DND-41 (cell line): ENCODE measurements around the gene ACTL6B.

Experiments
- ATAC-seq: fragments of 200-7000 bp; cut with Tn5 transposase; 3 replicates; pipeline ENCODE4 v1.9.1; 2021; ENCODE audit warnings: low read depth; ENCODE audit not compliant: insufficient read depth
- DNase-seq: peaks from one replicate; pipeline ENCODE4 v3.0.0-alpha.2; 2020
- H2AFZ ChIP-seq: 2 replicates; pipeline ENCODE4 v1.6.0; 2012; ENCODE audit warnings: low read depth, low read length
- H3K27ac ChIP-seq: 2 replicates; pipeline ENCODE4 v1.5.1; 2012; ENCODE audit warnings: low read length, inconsistent platforms
- H3K27me3 ChIP-seq: fragments of 200-600 bp; sonication (generic); 2 replicates; pipeline ENCODE4 v1.6.0; 2012; ENCODE audit warnings: low read length, mild to moderate bottlenecking, inconsistent platforms; ENCODE audit not compliant: insufficient read depth, poor library complexity
- H3K36me3 ChIP-seq: 2 replicates; pipeline ENCODE4 v1.5.1; 2012; ENCODE audit warnings: low read length, inconsistent platforms; ENCODE audit not compliant: insufficient read depth
- H3K4me1 ChIP-seq: 2 replicates; pipeline ENCODE4 v1.5.1; 2012; ENCODE audit warnings: mild to moderate bottlenecking, low read length; ENCODE audit not compliant: insufficient read depth
- H3K4me2 ChIP-seq: 2 replicates; pipeline ENCODE4 v1.6.0; 2012; ENCODE audit warnings: mild to moderate bottlenecking, moderate library complexity, low read length, inconsistent platforms; ENCODE audit not compliant: insufficient read depth
- H3K4me3 ChIP-seq, 2 experiments: fragments of 200-600 bp in 1 of 2; shearing (Covaris generic) in 1 of 2; 2 replicates each; pipeline ENCODE4 v1.5.1; 2012 to 2016; ENCODE audit warnings: inconsistent platforms in 2 of 2, low read length in 2 of 2, mild to moderate bottlenecking in 2 of 2, low read depth in 1 of 2, moderate library complexity in 1 of 2
- H3K79me2 ChIP-seq: 2 replicates; pipeline ENCODE4 v1.6.0; 2012; ENCODE audit warnings: low read length, inconsistent platforms; ENCODE audit not compliant: insufficient read depth
- H3K9ac ChIP-seq: 2 replicates; pipeline ENCODE4 v1.6.0; 2012; ENCODE audit warnings: low read depth, mild to moderate bottlenecking, inconsistent platforms, low read length, moderate library complexity
- H3K9me3 ChIP-seq: 2 replicates; pipeline ENCODE4 v1.5.1; 2012; ENCODE audit warnings: low read length, moderate library complexity, mild to moderate bottlenecking, inconsistent platforms; ENCODE audit not compliant: insufficient read depth, severe bottlenecking
- H4K20me1 ChIP-seq: 2 replicates; pipeline ENCODE4 v1.6.0; 2012; ENCODE audit warnings: low read length; ENCODE audit not compliant: insufficient read depth
- CTCF ChIP-seq: IDR thresholded peaks from 2 replicates; pipeline ENCODE4 v1.5.1; 2012; ENCODE audit warnings: borderline replicate concordance, low read length, moderate library complexity, mild to moderate bottlenecking; ENCODE audit not compliant: poor library complexity, severe bottlenecking; ENCODE audit errors: extremely low read depth
- EZH2 ChIP-seq: IDR thresholded peaks from 3 replicates; pipeline ENCODE4 v1.6.1; 2012; ENCODE audit warnings: borderline replicate concordance, low read depth, mild to moderate bottlenecking, moderate library complexity, low read length, inconsistent platforms; ENCODE audit not compliant: severe bottlenecking

The ACTL6B gene

DNA sequence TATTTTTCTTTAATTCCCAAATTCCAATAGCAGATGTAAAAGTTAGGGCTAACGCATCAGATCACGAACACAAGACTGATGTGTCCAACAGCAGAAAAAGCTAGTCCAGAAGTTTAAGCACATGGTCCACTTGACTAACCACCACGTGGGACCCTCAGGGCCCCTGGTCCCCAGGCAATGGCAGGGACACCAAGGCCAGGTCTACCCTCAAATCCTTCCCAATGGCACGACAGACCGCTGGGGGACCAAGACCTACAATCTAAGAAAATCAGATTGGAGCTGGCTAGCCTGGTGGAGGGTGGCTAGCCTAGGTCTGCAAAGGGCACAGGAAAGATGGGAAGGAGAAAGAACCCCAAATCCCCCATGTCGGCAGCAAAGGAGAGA, 36.3 kb upstream of the ACTL6B start:
- TF ChIP-seq CTCF (no peak), EZH2 (no peak)
- H3K36me3 ChIP-seq, result peaks cover 45% of the 10 kb centered on the region
- peaks cover 56% of the 10 kb centered on the region for H4K20me1 ChIP-seq
- H3K9ac ChIP-seq, result peak overlapping the region; percentile 84
- no peaks in the 10 kb centered on the region for H3K9me3 ChIP-seq
- peaks cover 42% of the 10 kb centered on the region for H3K4me1 ChIP-seq
- no peaks in the 10 kb centered on the region for H3K27me3 ChIP-seq
- DNase-seq (no peak), ATAC-seq (no peak)
- H3K4me2 ChIP-seq, result peak overlapping the region; percentile 86
- peak overlapping the region; percentile 72; the same call in 1 of the 2 replicates for H3K27ac ChIP-seq
- H3K4me3 ChIP-seq, result peak overlapping the region; percentile 93 to 99
- H3K79me2 ChIP-seq, result peaks cover 62% of the 10 kb centered on the region
- H2AFZ ChIP-seq, result no peak overlapping the region

- Histone ChIP-seq H3K4me2 (peak overlapping the region; percentile 86), H3K27ac (peak overlapping the region; percentile 72; the same call in 1 of the 2 replicates), H3K4me1 (peaks cover 42% of the 10 kb centered on the region), H3K79me2 (peaks cover 62% of the 10 kb centered on the region), H4K20me1 (peaks cover 62% of the 10 kb centered on the region), H3K36me3 (peaks cover 52% of the 10 kb centered on the region), H2AFZ (no peak overlapping the region), H3K4me3 (peak overlapping the region; percentile 93 to 99; a peak in 3 of 4 replicates), H3K27me3 (no peaks in the 10 kb centered on the region), H3K9me3 (no peaks in the 10 kb centered on the region), H3K9ac (peak overlapping the region; percentile 84)
- ATAC-seq (peak; percentile 91), DNase-seq (peak; percentile 85)
- TF ChIP-seq EZH2, result no peak
- peak; percentile 97 for TF ChIP-seq CTCF
Observed at GRCh38 chr7:100691676-100692577, 35.7 kb upstream of the ACTL6B start.

DNA sequence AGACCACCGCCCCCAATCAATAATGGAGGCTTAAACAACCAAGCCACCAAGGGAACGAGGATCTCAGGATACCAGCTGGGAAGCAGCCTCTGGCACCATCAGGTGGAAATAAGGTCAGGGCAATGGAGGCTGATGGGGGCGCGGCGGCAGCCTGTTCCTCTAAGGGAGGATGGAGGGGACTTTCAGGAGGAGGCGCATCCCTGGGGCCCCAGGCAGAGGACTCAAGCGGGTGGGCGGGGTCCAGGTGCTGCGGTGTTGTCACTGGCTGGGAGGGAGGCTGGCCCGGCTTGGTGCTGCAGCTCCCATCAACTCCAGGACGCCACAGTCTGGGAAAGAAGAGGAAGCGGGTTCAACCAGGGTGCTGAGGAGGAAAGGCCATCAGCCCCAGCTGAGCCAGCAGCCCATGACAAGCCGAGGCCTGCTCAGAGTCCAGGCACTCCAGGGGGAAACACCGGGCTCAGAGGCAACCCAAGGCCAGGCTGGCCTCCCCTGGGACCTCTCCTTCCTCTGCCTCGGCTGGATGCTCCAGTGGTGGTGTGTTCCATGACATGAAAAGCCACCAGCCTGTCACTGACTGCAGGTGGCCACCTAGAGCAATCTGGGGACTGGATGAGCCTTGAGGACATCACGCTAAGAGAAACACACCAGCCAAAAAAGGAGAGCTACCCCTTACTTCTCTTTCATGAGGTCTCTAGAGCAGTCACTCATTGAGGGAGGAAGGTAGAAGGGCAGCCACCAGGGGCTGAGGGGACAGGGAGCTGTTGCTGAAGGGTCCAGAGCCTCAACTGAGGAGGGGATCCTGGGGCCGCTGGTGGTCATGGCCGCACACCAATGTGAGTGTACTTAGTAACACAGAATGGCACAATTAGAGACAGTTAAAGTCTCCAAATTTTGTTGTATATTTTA, 33.2 kb upstream of the ACTL6B start:
- H3K4me3 ChIP-seq, result no peak overlapping the region
- peaks cover 62% of the 10 kb centered on the region for H3K79me2 ChIP-seq
- no peak for TF ChIP-seq CTCF
- no peak for TF ChIP-seq EZH2
- peaks cover 37% of the 10 kb centered on the region for H3K4me1 ChIP-seq
- no peak overlapping the region for H2AFZ ChIP-seq
- H4K20me1 ChIP-seq, result peaks cover 84% of the 10 kb centered on the region
- no peak for ATAC-seq
- peaks cover 76% of the 10 kb centered on the region for H3K36me3 ChIP-seq
- no peaks in the 10 kb centered on the region for H3K27me3 ChIP-seq
- H3K27ac ChIP-seq, result no peak overlapping the region
- no peaks in the 10 kb centered on the region for H3K9me3 ChIP-seq
- H3K9ac ChIP-seq, result no peak overlapping the region
- DNase-seq, result no peak
- no peak overlapping the region for H3K4me2 ChIP-seq
